ENCODE results near the gene CWC27.
"Not testable (repeated sequence)": the region's sequence is repeated elsewhere in the genome, so short reads cannot be mapped to it uniquely, and the experiment has no call there.

Gene CWC27

GRCh38 chr5:64827703-64828102 lies 59.0 kb downstream of the CWC27 start:
- H3K27me3 ChIP-seq (ENCODE audit: insufficient read depth, low read length): no peaks in the 10 kb centered on the region
- TF ChIP-seq EZH2 (IDR thresholded peaks at IDR 0.05; ENCODE audit: borderline replicate concordance, low read length) (no peak), CTCF (IDR thresholded peaks at IDR 0.05; ENCODE audit: low read length) (no peak)
- H3K4me1 ChIP-seq (ENCODE audit: insufficient read depth, low read length, severe bottlenecking): no peaks in the 10 kb centered on the region
- no peaks in the 10 kb centered on the region for H3K36me3 ChIP-seq (ENCODE audit: insufficient read depth, low read length)
- H3K9me3 ChIP-seq (ENCODE audit: low read length): no peaks in the 10 kb centered on the region
- H2AFZ ChIP-seq (ENCODE audit: low read length): no peak overlapping the region
- H3F3A ChIP-seq (ENCODE audit: insufficient read depth, low read length): no peaks in the 10 kb centered on the region
- H3K4me3 ChIP-seq (ENCODE audit: low read depth, low read length, poor library complexity, severe bottlenecking): no peak overlapping the region
- no peak overlapping the region for H3K4me2 ChIP-seq (ENCODE audit: low read length)
- no peaks in the 10 kb centered on the region for H3K9me2 ChIP-seq (ENCODE audit: low read depth, low read length)
- no peaks in the 10 kb centered on the region for H4K20me1 ChIP-seq (ENCODE audit: insufficient read depth, low read length)
- no peaks in the 10 kb centered on the region for H3K79me2 ChIP-seq (ENCODE audit: insufficient read depth, low read length)
- no peak overlapping the region for H3K27ac ChIP-seq (ENCODE audit: low read depth, low read length, poor library complexity, severe bottlenecking)
- no peak overlapping the region for H3K9ac ChIP-seq (ENCODE audit: low read length)

- not testable (repeated sequence) for H3K27me3 ChIP-seq (ENCODE audit: insufficient read depth, low read length); H2AFZ ChIP-seq (ENCODE audit: low read length); H3K9me2 ChIP-seq (ENCODE audit: low read depth, low read length); H3K9me3 ChIP-seq (ENCODE audit: low read length); H3K4me1 ChIP-seq (ENCODE audit: insufficient read depth, low read length, severe bottlenecking); H3K27ac ChIP-seq (ENCODE audit: low read depth, low read length, poor library complexity, severe bottlenecking); H3K9ac ChIP-seq (ENCODE audit: low read length); H3F3A ChIP-seq (ENCODE audit: insufficient read depth, low read length); H3K36me3 ChIP-seq (ENCODE audit: insufficient read depth, low read length); H3K4me3 ChIP-seq (ENCODE audit: low read depth, low read length, poor library complexity, severe bottlenecking); H3K79me2 ChIP-seq (ENCODE audit: insufficient read depth, low read length); H3K4me2 ChIP-seq (ENCODE audit: low read length); H4K20me1 ChIP-seq (ENCODE audit: insufficient read depth, low read length)
These were observed 61.9 kb downstream of the CWC27 start for GRCh38 chr5:64830650-64831049.

DNA sequence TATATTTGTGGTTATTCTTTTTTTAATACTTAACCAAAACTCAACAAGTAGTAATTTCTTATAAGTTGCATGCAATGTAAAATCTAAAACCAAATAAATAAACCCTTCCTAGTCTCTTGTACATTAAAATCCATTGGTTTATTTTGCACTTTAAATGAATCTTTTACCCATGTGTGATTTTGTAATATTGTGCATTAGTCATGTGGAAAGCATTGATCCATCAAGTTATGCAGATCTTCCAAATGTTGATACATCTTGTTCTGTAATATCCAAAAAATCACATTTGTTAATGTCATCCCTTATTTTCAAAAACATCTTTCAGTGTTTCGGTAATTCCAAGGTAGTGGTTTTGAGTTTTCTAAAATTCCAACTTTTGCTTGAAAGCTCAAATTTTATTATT lies 63.3 kb downstream of the CWC27 start:
- Histone ChIP-seq H3K9me2 (ENCODE audit: low read depth, low read length) (no peaks in the 10 kb centered on the region), H3K27me3 (ENCODE audit: insufficient read depth, low read length) (no peaks in the 10 kb centered on the region), H3K79me2 (ENCODE audit: insufficient read depth, low read length) (no peaks in the 10 kb centered on the region), H3K27ac (ENCODE audit: low read depth, low read length, poor library complexity, severe bottlenecking) (no peak overlapping the region), H4K20me1 (ENCODE audit: insufficient read depth, low read length) (no peaks in the 10 kb centered on the region), H3K4me3 (ENCODE audit: low read depth, low read length, poor library complexity, severe bottlenecking) (no peak overlapping the region), H3F3A (ENCODE audit: insufficient read depth, low read length) (no peaks in the 10 kb centered on the region), H3K9me3 (ENCODE audit: low read length) (no peaks in the 10 kb centered on the region), H3K4me2 (ENCODE audit: low read length) (no peak overlapping the region), H3K36me3 (ENCODE audit: insufficient read depth, low read length) (no peaks in the 10 kb centered on the region), H2AFZ (ENCODE audit: low read length) (no peak overlapping the region), H3K9ac (ENCODE audit: low read length) (no peak overlapping the region), H3K4me1 (ENCODE audit: insufficient read depth, low read length, severe bottlenecking) (no peaks in the 10 kb centered on the region)
- TF ChIP-seq EZH2 (IDR thresholded peaks at IDR 0.05; ENCODE audit: borderline replicate concordance, low read length) (no peak), CTCF (IDR thresholded peaks at IDR 0.05; ENCODE audit: low read length) (no peak)

- H3F3A ChIP-seq (ENCODE audit: insufficient read depth, low read length): no peaks in the 10 kb centered on the region
- no peak for TF ChIP-seq EZH2 (IDR thresholded peaks at IDR 0.05; ENCODE audit: borderline replicate concordance, low read length)
- TF ChIP-seq CTCF (IDR thresholded peaks at IDR 0.05; ENCODE audit: low read length): no peak
These were observed 65.3 kb downstream of the CWC27 start for GRCh38 chr5:64834037-64834436.

More at GRCh38 chr5:64834037-64834436, 65.3 kb downstream of the CWC27 start:
- Histone ChIP-seq H3K4me1 (ENCODE audit: insufficient read depth, low read length, severe bottlenecking) (no peaks in the 10 kb centered on the region), H3K36me3 (ENCODE audit: insufficient read depth, low read length) (no peaks in the 10 kb centered on the region), H3K4me3 (ENCODE audit: low read depth, low read length, poor library complexity, severe bottlenecking) (no peak overlapping the region), H3K9me2 (ENCODE audit: low read depth, low read length) (no peaks in the 10 kb centered on the region), H4K20me1 (ENCODE audit: insufficient read depth, low read length) (no peaks in the 10 kb centered on the region), H3K27ac (ENCODE audit: low read depth, low read length, poor library complexity, severe bottlenecking) (no peak overlapping the region), H3K9ac (ENCODE audit: low read length) (no peak overlapping the region), H3K27me3 (ENCODE audit: insufficient read depth, low read length) (no peaks in the 10 kb centered on the region), H3K79me2 (ENCODE audit: insufficient read depth, low read length) (no peaks in the 10 kb centered on the region), H3K9me3 (ENCODE audit: low read length) (no peaks in the 10 kb centered on the region), H3K4me2 (ENCODE audit: low read length) (no peak overlapping the region), H2AFZ (ENCODE audit: low read length) (no peak overlapping the region)
